Skeletal muscle satellite cell (primary cell): Measurements from ENCODE around the gene EBPL. TPM values are rescaled to one million over a fixed set of nuclear protein-coding genes. Genes with fewer than 3 reads are reported as not detected.
"Not testable (repeated sequence)": the region's sequence is repeated elsewhere in the genome, so short reads cannot be mapped to it uniquely, and the experiment has no call there.

Experiments
- H3K27me3 ChIP-seq: 2 replicates; pipeline ENCODE4 v1.7.0; 2013; ENCODE audit warnings: low read length; ENCODE audit not compliant: control insufficient read depth, insufficient read depth
- H3K36me3 ChIP-seq: 2 replicates; pipeline ENCODE4 v1.7.0; 2013; ENCODE audit warnings: mild to moderate bottlenecking, control low read depth, low read length; ENCODE audit not compliant: insufficient read depth
- H3K4me1 ChIP-seq: 2 replicates; pipeline ENCODE4 v1.7.0; 2013; ENCODE audit warnings: low read length; ENCODE audit not compliant: control insufficient read depth, insufficient read depth
- H3K4me2 ChIP-seq: 2 replicates; pipeline ENCODE4 v1.7.0; 2013; ENCODE audit warnings: mild to moderate bottlenecking, low read length
- H3K4me3 ChIP-seq: 2 replicates; pipeline ENCODE4 v1.7.0; 2013; ENCODE audit warnings: low read length
- H3K9ac ChIP-seq: 2 replicates; pipeline ENCODE4 v1.7.0; 2013; ENCODE audit warnings: mild to moderate bottlenecking, low read depth, low read length, moderate library complexity
- H3K9me3 ChIP-seq: replicated peaks from 2 replicates; pipeline ENCODE4 v1.7.0; 2013; ENCODE audit warnings: mild to moderate bottlenecking, control low read depth, low read length
- total RNA-seq: library from RNA; depleted of rRNA; stranded (reverse); fragments of >200 nt; gene quantifications from 2 replicates; pipeline ENCODE4 v1.2.3, GENCODE V29; 2012; rRNA removed

Gene EBPL
- total RNA-seq: 67.4 and 93.0 TPM in 2 replicates

DNA sequence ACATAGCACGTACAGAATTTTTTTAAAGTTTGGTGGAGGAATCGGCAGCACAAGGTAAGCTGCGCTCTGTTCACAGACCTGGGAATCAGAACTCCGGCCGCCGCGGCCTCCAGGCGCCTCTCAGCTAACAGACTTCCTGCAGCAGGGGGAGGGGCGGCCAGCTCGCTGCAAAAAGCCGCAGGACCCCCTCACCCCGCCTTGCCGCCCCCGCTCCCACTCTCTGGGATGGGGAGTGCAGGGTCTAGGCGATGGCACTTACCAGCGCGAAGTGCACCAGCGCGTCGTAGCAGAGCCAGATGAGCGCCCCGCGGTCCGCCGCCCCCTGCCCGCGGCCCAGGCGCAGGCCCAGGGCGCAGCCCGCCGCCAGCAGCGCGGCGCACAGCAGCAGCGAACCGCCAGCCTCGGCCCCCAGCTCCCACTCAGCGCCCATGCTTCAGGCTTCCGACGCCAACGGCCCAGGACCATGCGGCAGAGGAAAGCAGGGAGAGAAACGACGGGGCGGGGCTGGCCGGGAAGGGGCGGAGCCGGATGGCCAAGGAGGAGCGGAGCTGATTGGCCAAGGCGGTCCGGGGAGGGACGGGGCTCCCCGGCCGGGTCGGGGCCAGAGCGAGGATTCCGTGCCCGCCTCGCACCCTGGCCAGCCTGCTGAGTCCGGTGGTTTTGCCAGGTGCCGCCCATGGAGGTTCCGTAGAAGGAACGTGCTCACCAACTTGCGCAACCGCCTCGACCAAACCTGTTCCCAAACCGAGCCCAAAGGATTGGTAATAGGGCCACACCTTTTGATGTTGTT lies at the start of gene EBPL:
Gene EBPL, minus strand, starts transcription at position 492 of the 790 bp plus-strand sequence. Its CDS starts 62 bp downstream, at position 430.
- Histone ChIP-seq H3K4me3 (peak within 1 kb of the TSS; percentile 72), H3K27me3 (no peaks in the 10 kb centered on the region), H3K36me3 (peaks cover 10% of the 10 kb centered on the region), H3K4me1 (peaks cover 16% of the 10 kb centered on the region), H3K9me3 (no peaks in the 10 kb centered on the region), H3K4me2 (peak within 1 kb of the TSS; percentile 88), H3K9ac (peak within 1 kb of the TSS; percentile 81)

DNA sequence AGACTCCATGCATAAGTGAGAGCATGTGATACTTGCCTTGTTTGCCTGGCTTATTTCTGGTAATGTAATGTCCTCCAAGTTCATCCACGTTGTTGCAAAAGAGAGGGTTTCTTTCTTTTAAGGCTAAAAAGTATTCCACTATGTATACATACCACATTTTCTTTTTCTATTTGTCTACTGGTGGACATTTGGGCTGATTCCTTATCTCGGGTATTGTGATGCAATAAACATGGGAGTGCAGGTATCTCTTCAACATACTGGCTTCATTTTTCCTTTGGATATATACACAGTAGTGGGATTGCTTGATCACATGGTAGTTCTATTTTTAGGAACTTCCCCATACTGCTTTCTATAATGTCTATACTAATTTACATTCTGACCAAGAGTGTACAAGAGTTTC lies 49.6 kb upstream of the EBPL start:
- Histone ChIP-seq H3K36me3 (peaks cover 23% of the 10 kb centered on the region), H3K9ac (no peak overlapping the region), H3K4me2 (no peak overlapping the region), H3K9me3 (no peaks in the 10 kb centered on the region), H3K4me3 (no peak overlapping the region), H3K4me1 (no peaks in the 10 kb centered on the region), H3K27me3 (no peaks in the 10 kb centered on the region)

DNA sequence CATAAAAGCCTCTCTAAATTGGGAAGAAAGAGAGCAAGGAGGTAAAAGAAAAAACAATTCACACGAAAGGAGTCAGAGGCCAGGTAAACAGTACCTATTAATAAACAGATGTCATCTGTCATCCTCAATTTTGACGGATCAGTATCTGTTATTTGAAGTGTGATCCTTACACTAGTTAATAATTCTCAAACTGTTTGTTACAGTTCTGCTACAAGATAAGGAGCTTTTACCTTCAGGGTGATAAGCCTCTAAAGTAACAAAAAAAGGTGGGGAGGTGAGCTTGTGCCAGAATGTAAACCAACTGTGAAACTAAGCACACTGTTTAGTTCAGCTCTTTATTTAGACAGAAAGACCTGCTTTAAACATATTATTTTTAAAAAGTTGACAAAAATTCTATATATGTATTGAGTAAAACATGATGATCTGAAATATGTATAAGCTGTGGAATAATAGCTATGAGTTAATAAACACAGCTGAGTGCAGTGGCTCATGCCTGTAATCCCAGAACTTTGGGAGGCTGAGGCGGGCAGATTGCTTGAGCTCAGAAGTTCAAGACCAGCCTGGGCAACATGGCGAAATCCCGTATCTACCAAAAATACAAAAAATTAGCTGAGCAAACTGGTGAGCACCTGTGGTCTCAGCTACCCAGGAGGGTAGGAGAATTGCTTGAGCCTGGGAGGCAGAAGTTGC lies 48.4 kb upstream of the EBPL start:
- Histone ChIP-seq H3K36me3 (peaks cover 19% of the 10 kb centered on the region), H3K9me3 (no peaks in the 10 kb centered on the region), H3K4me1 (no peaks in the 10 kb centered on the region), H3K4me2 (no peak overlapping the region), H3K27me3 (no peaks in the 10 kb centered on the region), H3K9ac (no peak overlapping the region), H3K4me3 (no peak overlapping the region)

GRCh38 chr13:49733181-49733951 lies 42.1 kb upstream of the EBPL start:
- H3K27me3 ChIP-seq: no peaks in the 10 kb centered on the region
- H3K4me2 ChIP-seq: no peak overlapping the region
- H3K9me3 ChIP-seq: no peaks in the 10 kb centered on the region
- peaks cover 4% of the 10 kb centered on the region for H3K4me1 ChIP-seq
- no peak overlapping the region for H3K4me3 ChIP-seq
- peaks cover 10% of the 10 kb centered on the region for H3K36me3 ChIP-seq
- no peak overlapping the region for H3K9ac ChIP-seq

- Histone ChIP-seq H3K4me3 (no peak overlapping the region), H3K36me3 (peaks cover 16% of the 10 kb centered on the region), H3K4me2 (no peak overlapping the region), H3K9me3 (no peaks in the 10 kb centered on the region), H3K27me3 (no peaks in the 10 kb centered on the region), H3K9ac (no peak overlapping the region), H3K4me1 (peaks cover 4% of the 10 kb centered on the region)
Measured at GRCh38 chr13:49731766-49732165, 40.5 kb upstream of the EBPL start.

- Histone ChIP-seq H3K27me3 (no peaks in the 10 kb centered on the region), H3K4me1 (no peaks in the 10 kb centered on the region), H3K9me3 (peaks cover 5% of the 10 kb centered on the region), H3K4me3 (no peak overlapping the region), H3K36me3 (peaks cover 65% of the 10 kb centered on the region), H3K9ac (no peak overlapping the region), H3K4me2 (no peak overlapping the region)
Measured at GRCh38 chr13:49716615-49717014, 25.3 kb upstream of the EBPL start.

GRCh38 chr13:49714757-49715156 lies 23.5 kb upstream of the EBPL start:
- H3K4me2 ChIP-seq: no peak overlapping the region
- H3K9ac ChIP-seq: no peak overlapping the region
- H3K36me3 ChIP-seq: peaks cover 64% of the 10 kb centered on the region
- H3K27me3 ChIP-seq: no peaks in the 10 kb centered on the region
- no peaks in the 10 kb centered on the region for H3K4me1 ChIP-seq
- H3K9me3 ChIP-seq: peaks cover 5% of the 10 kb centered on the region
- no peak overlapping the region for H3K4me3 ChIP-seq

- Histone ChIP-seq H3K27me3 (no peaks in the 10 kb centered on the region), H3K9ac (no peak overlapping the region), H3K9me3 (peaks cover 5% of the 10 kb centered on the region), H3K4me2 (no peak overlapping the region), H3K4me3 (no peak overlapping the region), H3K4me1 (no peaks in the 10 kb centered on the region), H3K36me3 (peaks cover 49% of the 10 kb centered on the region)
Measured at GRCh38 chr13:49711218-49711863, 20.1 kb upstream of the EBPL start.

DNA sequence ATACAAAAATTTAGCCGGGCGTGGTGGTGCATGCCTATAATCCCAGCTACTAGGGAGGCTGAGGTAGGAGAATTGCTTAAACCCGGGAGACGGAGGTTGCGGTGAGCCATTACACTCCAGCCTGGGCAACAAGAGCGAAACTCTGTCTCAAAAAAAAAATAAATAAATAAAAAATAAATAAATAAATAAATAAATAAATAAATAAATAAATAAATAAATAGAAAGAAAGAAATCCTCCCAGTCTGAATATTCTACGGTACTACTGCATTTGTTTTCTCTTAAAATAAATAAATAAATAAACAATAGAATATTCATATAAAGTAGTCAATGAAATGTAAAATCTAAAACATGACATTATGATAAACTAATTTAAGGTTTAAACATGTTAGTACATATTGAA lies 13.0 kb upstream of the EBPL start:
- H3K4me3 ChIP-seq, H3K27me3 ChIP-seq, H3K9me3 ChIP-seq, H3K9ac ChIP-seq, H3K4me2 ChIP-seq, H3K4me1 ChIP-seq: not testable (repeated sequence)
- H3K36me3 ChIP-seq: peaks cover 48% of the 10 kb centered on the region

- no peaks in the 10 kb centered on the region for H3K9me3 ChIP-seq
- H3K4me2 ChIP-seq: no peak overlapping the region
- H3K4me3 ChIP-seq: no peak overlapping the region
- H3K27me3 ChIP-seq: no peaks in the 10 kb centered on the region
- no peak overlapping the region for H3K9ac ChIP-seq
- no peaks in the 10 kb centered on the region for H3K4me1 ChIP-seq
- peaks cover 48% of the 10 kb centered on the region for H3K36me3 ChIP-seq
Measured at GRCh38 chr13:49701491-49701890, 10.2 kb upstream of the EBPL start.

DNA sequence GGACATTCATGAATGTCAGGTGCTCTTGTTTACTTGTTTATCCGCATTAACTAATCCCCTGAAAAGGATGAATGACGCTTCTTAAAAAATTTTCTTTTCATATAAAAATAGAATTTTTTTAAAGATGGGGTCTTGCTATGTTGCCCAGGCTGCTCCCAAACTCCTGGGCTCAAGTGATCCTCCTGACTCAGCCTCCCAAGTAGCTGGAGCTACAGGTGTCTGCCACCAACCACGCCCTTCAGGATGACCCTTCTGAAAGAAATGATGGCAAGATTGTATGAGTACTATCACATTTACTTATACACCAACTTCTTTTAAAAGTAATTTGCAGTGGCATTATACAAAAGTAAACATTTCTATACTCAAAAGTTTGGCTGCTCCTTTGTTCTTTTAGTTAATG lies 6.2 kb upstream of the EBPL start:
- no peak overlapping the region for H3K4me2 ChIP-seq
- peaks cover 33% of the 10 kb centered on the region for H3K36me3 ChIP-seq
- H3K27me3 ChIP-seq: no peaks in the 10 kb centered on the region
- H3K4me3 ChIP-seq: no peak overlapping the region
- H3K9ac ChIP-seq: no peak overlapping the region
- no peaks in the 10 kb centered on the region for H3K9me3 ChIP-seq
- H3K4me1 ChIP-seq: peaks cover 13% of the 10 kb centered on the region
